PC-3 (cell line): Measurements from ENCODE around the gene HSF2BP.

Experiments used
- EZH2 ChIP-seq: fragments of 300-600 bp; sonication (generic); IDR thresholded peaks from one replicate; pipeline ENCODE4 v1.6.1; 2017; ENCODE audit warnings: antibody characterized with exemption, mild to moderate bottlenecking, low read length; ENCODE audit not compliant: unreplicated experiment
- EZH2phosphoT487 ChIP-seq: fragments of 300-600 bp; sonication (generic); IDR thresholded peaks from 2 replicates; pipeline ENCODE4 v1.6.1; 2018; ENCODE audit warnings: mild to moderate bottlenecking, antibody characterized with exemption, low read length, borderline replicate concordance
- TF ChIP-seq, protein P1 (sequence below): fragments of 300-600 bp; sonication (generic); conservative IDR thresholded peaks from 2 replicates; pipeline ENCODE4 v1.5.1; 2017; ENCODE audit warnings: antibody characterized with exemption, low read depth, mild to moderate bottlenecking, low read length

DNA sequence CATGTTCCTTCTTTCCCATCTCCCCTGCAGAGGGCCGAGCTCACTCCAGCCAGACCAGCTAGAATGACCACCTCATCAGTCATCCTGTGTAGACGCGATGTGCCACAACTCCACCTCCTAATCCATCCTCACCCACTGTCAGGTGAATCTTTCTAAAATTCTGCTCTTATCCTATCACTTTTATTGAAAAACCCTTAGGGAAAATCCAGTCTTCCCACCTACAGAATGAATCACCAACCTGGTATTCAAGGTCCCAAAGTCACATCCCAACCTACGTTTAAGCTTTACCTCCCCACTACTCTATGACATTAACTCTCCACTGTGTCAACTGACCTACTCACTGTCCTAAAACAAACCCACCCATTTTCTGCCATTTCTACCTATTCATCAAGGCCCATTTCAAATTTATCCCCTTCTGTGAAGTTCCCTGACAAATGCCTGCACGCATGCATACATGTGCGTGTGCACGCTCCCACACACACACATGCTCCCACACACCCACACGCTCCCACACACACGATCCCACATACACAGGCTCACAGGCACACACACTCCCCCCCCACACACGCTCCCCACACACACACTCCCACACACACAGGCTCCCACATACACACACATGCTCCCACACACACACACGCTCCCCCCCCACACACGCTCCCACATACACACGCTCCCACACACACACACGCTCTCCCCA is 27.7 kb downstream of the HSF2BP start:
- TF ChIP-seq EZH2phosphoT487: no peak
- TF ChIP-seq, protein P1, sequence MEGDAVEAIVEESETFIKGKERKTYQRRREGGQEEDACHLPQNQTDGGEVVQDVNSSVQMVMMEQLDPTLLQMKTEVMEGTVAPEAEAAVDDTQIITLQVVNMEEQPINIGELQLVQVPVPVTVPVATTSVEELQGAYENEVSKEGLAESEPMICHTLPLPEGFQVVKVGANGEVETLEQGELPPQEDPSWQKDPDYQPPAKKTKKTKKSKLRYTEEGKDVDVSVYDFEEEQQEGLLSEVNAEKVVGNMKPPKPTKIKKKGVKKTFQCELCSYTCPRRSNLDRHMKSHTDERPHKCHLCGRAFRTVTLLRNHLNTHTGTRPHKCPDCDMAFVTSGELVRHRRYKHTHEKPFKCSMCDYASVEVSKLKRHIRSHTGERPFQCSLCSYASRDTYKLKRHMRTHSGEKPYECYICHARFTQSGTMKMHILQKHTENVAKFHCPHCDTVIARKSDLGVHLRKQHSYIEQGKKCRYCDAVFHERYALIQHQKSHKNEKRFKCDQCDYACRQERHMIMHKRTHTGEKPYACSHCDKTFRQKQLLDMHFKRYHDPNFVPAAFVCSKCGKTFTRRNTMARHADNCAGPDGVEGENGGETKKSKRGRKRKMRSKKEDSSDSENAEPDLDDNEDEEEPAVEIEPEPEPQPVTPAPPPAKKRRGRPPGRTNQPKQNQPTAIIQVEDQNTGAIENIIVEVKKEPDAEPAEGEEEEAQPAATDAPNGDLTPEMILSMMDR: no peak
- no peak for TF ChIP-seq EZH2
